Neutrophil (primary cell): ENCODE results near the gene MEIG1.
"Not testable (repeated sequence)": the region's sequence is repeated elsewhere in the genome, so short reads cannot be mapped to it uniquely, and the experiment has no call there.

Experiments used
- H3K27ac ChIP-seq: fragments of 200-600 bp; sonication (generic); 2 replicates; pipeline ENCODE4 v1.5.1; 2016; ENCODE audit warnings: mild to moderate bottlenecking, moderate library complexity
- H3K27me3 ChIP-seq: fragments of 200-600 bp; sonication (generic); 2 replicates; pipeline ENCODE4 v1.6.0; 2016; ENCODE audit warnings: mild to moderate bottlenecking
- H3K36me3 ChIP-seq: fragments of 200-600 bp; sonication (generic); 2 replicates; pipeline ENCODE4 v1.5.1; 2017
- H3K4me1 ChIP-seq, 2 experiments: fragments of 200-600 bp in 1 of 2; sonication (generic) in 1 of 2; 1 replicate in 1 of 2; 2 replicates in 1 of 2; pipeline versions ENCODE4 v1.5.1 to v1.6.1; 2013 to 2016; ENCODE audit warnings: low read depth in 1 of 2, low read length in 1 of 2, mild to moderate bottlenecking in 1 of 2, moderate library complexity in 1 of 2; ENCODE audit not compliant: control insufficient read depth in 1 of 2, insufficient read depth in 1 of 2
- H3K4me3 ChIP-seq, 2 experiments: fragments of 200-600 bp in 1 of 2; sonication (generic) in 1 of 2; 1 replicate in 1 of 2; 2 replicates in 1 of 2; pipeline ENCODE4 v1.5.1; 2013 to 2016; ENCODE audit warnings: low read depth in 1 of 2, low read length in 1 of 2, mild to moderate bottlenecking in 1 of 2, moderate library complexity in 1 of 2
- H3K9me3 ChIP-seq: fragments of 200-600 bp; sonication (generic); 2 replicates; pipeline ENCODE4 v1.5.1; 2016
- TF ChIP-seq, protein P1 (sequence below): fragments of 200-600 bp; sonication (generic); IDR thresholded peaks from 2 replicates; pipeline ENCODE4 v1.5.1; 2016; ENCODE audit warnings: antibody characterized with exemption

The MEIG1 gene

DNA sequence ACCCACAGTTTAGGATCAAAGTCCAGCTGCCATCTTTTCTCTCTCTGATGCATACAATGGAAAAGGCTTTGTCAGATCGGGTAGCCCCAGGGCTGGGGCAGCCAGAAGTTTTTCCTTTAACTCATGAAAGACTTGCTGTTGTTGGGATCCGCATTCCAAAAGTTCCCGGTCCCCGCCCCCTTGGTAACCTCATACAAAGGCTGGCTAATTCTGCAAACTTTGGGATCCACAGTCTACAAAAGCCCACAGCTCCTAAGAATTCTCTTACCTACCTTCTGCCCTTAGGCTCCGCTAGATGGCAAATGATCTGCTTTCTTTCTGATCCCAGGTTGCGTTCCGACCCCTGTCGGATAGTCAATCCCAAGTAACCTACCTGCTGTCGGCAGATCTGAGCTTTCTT is 33.1 kb downstream of the MEIG1 start:
- not testable (repeated sequence) for H3K27ac ChIP-seq, H3K4me1 ChIP-seq, H3K4me3 ChIP-seq, H3K27me3 ChIP-seq, H3K36me3 ChIP-seq, H3K9me3 ChIP-seq

GRCh38 chr10:14993500-14994455 is 34.6 kb downstream of the MEIG1 start:
- not testable (repeated sequence) for H3K9me3 ChIP-seq, H3K4me3 ChIP-seq, H3K36me3 ChIP-seq, H3K27ac ChIP-seq, H3K4me1 ChIP-seq, H3K27me3 ChIP-seq

DNA sequence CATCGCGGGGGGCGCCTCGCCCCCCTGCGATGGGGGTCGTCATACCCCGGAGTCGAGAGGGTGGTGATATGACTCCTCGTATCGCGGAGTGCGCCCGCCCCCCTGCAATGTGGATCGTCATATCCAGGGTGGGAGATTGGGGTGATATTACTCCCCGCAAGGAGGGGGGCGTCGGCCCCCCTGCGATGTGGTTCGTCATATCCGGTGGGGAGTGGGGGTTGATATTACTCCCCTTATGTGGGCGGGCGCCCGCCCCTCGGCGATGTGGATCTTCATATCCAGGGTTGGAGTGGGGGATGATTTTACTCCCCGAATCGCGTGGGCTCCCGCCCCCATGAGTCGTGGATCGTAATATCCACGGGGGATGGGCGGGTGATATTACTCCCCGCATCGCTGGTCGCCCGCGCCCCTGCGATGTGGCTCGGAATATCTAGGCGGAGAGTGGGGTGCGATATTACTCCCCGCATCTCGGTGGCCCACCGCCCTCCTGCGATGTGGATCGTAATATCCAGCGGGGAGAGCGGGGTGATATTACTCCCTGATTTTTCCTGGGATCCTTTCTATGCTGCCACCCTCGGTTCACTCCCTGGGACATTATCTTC is 36.9 kb downstream of the MEIG1 start:
- H3K4me1 ChIP-seq: no peaks in the 10 kb centered on the region
- no peak overlapping the region for H3K4me3 ChIP-seq
- H3K36me3 ChIP-seq: no peaks in the 10 kb centered on the region
- H3K27ac ChIP-seq: no peak overlapping the region
- no peaks in the 10 kb centered on the region for H3K9me3 ChIP-seq
- peaks cover 4% of the 10 kb centered on the region for H3K27me3 ChIP-seq
- TF ChIP-seq, protein P1, sequence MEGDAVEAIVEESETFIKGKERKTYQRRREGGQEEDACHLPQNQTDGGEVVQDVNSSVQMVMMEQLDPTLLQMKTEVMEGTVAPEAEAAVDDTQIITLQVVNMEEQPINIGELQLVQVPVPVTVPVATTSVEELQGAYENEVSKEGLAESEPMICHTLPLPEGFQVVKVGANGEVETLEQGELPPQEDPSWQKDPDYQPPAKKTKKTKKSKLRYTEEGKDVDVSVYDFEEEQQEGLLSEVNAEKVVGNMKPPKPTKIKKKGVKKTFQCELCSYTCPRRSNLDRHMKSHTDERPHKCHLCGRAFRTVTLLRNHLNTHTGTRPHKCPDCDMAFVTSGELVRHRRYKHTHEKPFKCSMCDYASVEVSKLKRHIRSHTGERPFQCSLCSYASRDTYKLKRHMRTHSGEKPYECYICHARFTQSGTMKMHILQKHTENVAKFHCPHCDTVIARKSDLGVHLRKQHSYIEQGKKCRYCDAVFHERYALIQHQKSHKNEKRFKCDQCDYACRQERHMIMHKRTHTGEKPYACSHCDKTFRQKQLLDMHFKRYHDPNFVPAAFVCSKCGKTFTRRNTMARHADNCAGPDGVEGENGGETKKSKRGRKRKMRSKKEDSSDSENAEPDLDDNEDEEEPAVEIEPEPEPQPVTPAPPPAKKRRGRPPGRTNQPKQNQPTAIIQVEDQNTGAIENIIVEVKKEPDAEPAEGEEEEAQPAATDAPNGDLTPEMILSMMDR: no peak

DNA sequence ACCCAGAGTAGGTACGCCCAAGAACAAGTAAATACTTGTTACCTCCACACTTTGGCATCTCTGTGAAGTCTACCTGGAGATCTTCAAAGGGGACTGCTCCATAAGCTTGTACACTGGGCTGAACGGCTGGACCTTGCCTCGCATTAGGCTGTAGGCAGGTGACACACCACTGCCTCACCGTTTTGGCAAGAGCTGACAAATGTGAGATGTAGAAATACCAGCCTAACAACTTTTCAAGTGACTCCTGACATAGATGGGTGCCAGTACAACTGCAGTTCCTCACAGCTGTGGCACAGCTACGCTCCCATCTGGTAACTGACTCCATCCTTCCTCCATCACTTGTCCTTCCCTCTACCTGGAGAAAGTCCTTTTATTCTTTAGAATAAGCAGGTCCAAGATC is 54.3 kb downstream of the MEIG1 start:
- not testable (repeated sequence) for H3K4me1 ChIP-seq, H3K27ac ChIP-seq, H3K27me3 ChIP-seq, H3K9me3 ChIP-seq, H3K36me3 ChIP-seq, H3K4me3 ChIP-seq

DNA sequence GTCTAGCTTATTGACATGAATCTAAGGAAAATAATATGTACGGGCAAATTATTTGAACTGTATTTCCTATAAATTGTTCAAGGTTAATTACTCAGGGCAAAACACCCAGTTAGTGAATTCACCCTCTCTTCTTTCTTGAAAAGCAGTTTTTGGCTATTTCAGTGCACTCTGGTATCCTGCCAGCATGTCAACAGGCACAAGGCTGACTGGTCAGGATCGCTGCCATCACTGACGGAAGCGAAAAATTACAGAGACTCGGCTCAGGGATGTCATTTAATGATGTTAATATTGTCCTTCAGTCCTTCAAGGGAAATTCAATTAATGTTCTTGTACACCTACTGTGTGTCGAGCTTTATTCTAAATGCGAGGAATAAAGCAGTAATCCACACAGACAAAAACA is 56.3 kb downstream of the MEIG1 start:
- Histone ChIP-seq H3K36me3 (no peaks in the 10 kb centered on the region), H3K4me1 (no peaks in the 10 kb centered on the region), H3K4me3 (no peak overlapping the region), H3K27me3 (no peaks in the 10 kb centered on the region), H3K27ac (no peak overlapping the region), H3K9me3 (no peaks in the 10 kb centered on the region)
- TF ChIP-seq, protein P1: no peak

DNA sequence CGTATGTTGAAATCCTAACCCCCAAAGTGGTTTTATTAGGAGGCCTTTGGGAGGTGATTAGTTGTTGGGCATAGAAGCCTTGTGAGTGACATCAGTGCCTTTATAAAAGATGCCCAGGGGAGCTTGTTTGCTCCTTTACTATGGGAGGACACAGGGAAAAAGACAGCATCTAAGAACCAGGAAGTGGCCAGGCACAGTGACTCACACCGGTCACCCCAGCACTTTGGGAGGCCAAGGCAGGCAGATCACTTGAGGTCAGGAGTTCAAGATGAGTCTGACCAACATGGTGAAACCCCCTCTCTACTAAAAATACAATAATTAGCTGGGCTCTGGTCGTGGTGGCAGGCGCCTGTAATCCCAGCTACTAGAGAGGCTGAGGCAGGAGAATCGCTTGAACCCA is 61.8 kb downstream of the MEIG1 start:
- H3K4me3 ChIP-seq, H3K9me3 ChIP-seq, H3K36me3 ChIP-seq, H3K4me1 ChIP-seq, H3K27me3 ChIP-seq, H3K27ac ChIP-seq: not testable (repeated sequence)
